Fibroblast of gingiva (primary cell): ENCODE data around the gene GLDN.

ENCODE experiments used
- DNase-seq: peaks from one replicate; pipeline ENCODE4 v3.0.0-alpha.2; 2011; ENCODE audit warnings: low read depth

The GLDN gene

DNA sequence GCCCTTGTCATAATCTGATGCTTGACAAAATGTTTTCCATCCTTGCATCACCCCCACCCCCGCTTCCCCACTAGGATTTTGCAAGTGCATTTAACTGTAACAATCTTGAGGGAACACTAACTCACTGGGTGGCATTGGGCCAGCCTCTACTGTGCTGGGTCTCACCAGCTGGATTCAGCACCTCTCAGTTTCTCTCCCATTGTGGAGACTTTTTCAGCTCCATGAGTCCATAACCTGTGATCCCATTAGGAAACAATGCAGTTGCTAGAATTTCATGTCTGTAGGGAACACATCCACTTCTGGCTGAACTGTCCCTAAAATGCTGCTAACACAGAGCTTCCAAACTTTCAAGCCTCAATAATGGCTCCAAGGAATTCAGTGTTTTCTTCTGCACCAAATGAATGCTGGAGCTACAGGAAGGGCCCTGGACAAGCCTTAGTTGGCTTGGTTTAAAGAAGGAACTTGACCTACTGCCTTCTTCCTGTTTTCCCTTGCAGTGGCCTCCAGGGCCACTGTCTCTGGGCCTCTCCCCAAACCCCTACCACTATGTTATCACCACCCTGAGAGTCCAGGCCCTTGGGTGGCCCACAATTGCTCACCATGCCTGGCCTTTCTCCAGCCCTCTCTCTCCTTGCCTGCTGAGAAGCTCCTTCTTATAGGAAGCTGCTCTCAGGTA is 18.7 kb upstream of the GLDN start:
- peak; percentile 78 for DNase-seq

- DNase-seq: no peak
These were observed 17.7 kb upstream of the GLDN start for GRCh38 chr15:51323749-51324148.

DNA sequence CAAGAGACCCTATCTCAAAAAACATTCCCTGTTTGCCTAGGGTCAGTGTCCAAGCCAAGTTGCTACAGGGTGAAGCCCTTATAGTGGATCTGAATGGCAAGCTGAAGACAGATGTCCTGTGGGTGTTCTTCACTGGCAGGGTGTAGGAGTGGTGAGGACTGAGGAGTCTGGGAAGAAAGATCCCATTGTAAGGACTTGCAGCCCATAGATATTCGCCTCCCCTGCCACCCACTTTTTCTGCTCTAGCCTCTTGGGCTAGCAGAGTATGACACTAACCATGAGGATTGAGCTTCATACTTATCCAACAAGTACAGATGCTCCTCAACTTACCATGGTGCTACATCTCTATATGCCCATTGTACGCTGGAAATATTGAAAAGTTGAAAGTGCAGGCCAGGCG is 16.3 kb upstream of the GLDN start:
- no peak for DNase-seq

GRCh38 chr15:51327081-51327480 is 14.4 kb upstream of the GLDN start:
- DNase-seq: no peak

- DNase-seq: no peak
These were observed 12.5 kb upstream of the GLDN start for GRCh38 chr15:51328926-51329325.

GRCh38 chr15:51331141-51331540 is 10.3 kb upstream of the GLDN start:
- no peak for DNase-seq

DNA sequence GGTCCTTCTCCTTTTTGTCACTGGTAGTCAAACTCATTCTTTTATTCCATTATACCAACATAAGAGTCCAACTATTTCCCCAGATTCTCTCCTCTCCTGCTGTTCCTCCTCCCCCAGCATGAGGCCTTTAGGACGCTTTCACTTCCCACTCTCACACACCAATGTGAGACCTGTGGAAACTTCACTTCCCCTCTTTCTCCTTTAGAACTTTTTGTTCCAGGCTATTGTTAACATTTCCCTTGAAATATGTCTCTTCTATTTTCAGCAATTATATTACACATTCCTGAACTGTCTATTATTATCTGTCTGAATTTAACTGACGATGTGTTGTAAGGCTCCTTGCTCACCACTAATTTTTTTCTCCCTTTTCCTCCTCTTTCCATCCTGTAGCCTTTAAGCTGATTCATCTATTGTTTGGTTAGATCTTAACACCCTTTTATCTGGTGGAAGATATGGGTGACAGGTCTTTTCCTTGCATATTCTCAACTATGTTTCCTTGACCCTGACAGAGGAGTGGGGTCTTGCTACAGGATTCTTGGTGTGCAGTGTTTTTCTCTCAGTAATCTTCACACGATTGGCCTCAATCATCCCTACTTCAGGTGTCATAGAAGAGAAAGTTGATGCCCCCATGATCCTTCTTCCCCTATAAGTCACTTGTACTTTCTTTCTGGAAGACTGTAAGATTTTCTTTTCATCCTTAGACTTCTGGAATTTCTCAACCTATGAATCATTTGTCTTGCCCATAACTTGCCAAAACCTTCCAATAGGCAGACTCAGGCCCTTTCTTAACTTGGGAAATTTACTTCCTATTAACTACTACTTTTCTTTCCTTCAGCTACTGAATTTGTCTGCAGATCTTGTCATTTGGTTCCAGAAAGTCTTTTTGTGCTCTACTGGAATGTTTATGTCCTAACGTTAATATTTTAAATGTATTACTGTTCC is 9.0 kb upstream of the GLDN start:
- DNase-seq: peak; percentile 54

- no peak for DNase-seq
These were observed 7.9 kb upstream of the GLDN start for GRCh38 chr15:51333571-51333970.

- no peak for DNase-seq
These were observed 7.4 kb upstream of the GLDN start for GRCh38 chr15:51334011-51334451.

DNA sequence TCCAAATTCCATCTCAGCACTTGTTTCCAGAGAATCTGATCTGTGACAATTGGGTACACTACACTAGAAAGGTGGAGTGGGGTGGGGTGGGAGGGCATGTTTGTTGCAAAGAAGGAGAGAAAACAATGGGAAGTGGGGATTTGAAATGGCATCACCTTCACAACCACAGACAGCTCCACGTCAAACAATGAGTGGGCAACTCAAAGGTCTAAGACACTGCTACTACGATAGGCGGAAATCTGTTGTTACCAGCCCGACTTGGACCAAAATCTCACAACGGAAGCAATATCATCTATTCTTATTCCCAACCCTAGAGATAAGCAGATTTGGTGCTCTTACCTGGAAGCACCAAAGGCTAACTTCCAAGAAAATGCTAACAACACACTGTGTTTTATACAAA is 6.4 kb upstream of the GLDN start:
- no peak for DNase-seq

DNA sequence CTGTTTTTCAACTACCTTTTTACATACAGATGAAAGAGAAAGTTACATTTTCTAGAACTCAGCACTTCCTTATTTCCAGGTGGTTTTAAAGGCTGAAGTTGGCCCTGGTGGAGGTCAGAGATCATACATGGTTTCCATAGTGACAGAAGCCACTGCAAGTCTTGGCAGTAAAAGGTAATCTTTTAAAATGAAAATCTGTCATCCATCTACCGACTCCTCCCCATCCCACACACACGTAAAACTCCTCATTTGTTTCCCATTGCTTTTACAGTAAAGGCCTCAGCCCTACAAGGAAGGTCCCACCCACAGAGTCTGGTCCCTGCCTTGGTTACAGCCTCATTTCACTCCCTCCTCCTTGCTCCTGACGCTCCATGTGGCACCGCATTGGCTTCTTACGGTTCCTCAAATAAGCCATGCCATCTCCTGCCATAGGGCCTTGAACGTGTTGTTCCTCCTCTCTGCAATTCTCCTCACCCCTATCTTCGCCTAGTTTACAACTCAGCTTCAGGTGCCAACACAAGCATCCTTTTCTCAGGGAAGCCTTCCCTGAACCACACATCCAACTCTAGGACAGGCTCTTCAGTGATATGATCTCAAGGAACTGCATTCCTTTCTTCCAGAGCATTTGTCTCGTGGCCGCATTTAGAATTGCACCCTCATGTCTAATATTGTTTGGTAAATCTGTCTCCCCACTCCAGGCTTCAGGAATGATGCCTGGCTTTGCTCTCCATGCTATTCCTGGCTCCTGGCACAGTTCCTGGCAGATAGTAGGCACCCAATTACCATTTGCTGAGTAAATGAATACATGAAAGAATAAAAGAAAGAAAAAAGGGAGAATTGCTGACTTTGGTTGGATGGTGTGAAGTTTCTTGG is 5.7 kb upstream of the GLDN start:
- no peak for DNase-seq

DNA sequence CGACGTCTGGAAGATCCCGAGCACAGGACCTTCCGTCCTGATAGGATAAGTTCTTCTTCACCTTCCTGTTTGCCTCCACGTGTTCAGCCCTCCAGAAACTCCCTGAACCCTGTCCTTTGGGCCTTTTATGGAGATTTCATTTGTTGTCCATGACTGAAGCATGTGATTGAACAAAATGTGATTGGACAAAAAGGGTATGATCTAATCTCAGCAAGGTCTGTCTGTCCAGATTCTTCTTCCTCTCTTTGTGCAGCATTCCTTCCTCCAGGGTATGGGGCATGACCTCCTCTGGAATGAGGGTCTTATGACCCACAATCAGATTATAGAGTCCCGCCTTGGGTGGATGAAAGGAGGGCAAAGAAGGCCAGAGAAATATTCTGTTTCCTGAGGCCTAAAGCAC is 3.0 kb upstream of the GLDN start, which contains the start of gene CYP19A1:
TSS of gene CYP19A1 (minus strand) at position 101 of the 400 bp plus-strand sequence. CDS start 95,684 bp downstream, outside the sequence.
- no peak for DNase-seq

- DNase-seq: no peak
These were observed 958 bp downstream of the GLDN start for GRCh38 chr15:51342227-51342999.

- no peak for DNase-seq
These were observed 2.0 kb downstream of the GLDN start for GRCh38 chr15:51343466-51343865.

GRCh38 chr15:51346136-51346535 is 4.7 kb downstream of the GLDN start:
- no peak for DNase-seq

DNA sequence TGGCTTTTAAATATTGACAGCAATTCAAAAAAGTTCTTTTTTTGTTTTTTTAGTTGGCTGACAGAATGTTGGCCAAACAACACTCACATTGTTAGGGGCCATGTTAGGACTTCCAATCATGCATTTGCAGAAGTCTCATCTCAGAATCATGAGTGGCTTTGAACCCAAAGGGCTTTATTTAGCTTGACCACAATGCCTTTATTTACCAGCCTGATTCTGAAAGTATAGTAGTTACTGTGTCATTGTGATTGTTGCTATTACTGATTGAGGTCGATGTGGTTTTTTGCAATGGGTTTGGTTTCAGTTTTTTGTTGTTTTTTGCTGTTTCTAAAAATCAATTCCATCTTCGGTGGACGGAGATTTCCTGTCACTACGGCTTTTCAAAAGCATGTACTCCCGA is 7.2 kb downstream of the GLDN start:
- peak; percentile 40 for DNase-seq

DNA sequence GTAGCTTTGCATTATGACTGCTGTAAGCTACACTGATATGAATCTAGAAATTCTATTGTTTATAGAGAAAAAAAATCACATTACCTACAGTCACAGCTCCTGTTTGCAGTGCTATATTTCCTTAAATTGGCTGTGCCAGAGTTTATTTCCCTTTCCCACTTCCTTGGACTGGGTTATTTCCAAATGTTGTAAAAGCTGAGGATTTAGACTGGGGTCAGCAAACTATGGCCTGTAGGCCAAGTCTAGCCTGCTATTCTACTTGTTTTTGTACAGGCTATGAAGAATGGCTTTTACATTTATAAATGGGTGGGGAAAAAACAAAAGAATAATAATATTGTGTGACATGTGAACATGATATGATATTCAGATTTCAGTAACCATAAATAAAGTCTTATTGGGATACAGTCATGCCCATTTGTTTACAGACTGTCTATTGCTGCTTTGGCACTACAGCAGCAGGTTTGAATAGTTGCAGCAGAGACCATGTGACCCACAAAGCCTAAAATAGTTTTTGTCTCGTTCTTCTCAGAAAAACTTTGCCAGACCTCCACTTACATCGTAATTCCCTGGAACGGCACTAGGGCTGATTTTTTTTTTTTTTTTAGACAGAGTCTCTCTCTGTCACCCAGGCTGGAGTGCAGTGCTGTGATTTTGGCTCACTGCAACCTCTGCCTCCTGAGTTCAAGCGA is 7.8 kb downstream of the GLDN start:
- peak; percentile 89 for DNase-seq

GRCh38 chr15:51350723-51351122 is 9.3 kb downstream of the GLDN start:
- no peak for DNase-seq

GRCh38 chr15:51353976-51354375 is 12.5 kb downstream of the GLDN start:
- DNase-seq: no peak

- DNase-seq: no peak
These were observed 13.6 kb downstream of the GLDN start for GRCh38 chr15:51355096-51355495.

- no peak for DNase-seq
These were observed 14.7 kb downstream of the GLDN start for GRCh38 chr15:51356147-51356546.
